GM12801 (cell line): ENCODE data around the gene RNF19B.

Experiments used
- CTCF ChIP-seq: IDR thresholded peaks from one replicate; pipeline ENCODE4 v1.5.1; 2011; ENCODE audit warnings: control low read depth; ENCODE audit not compliant: insufficient read length; ENCODE audit errors: extremely low read depth

Gene RNF19B

GRCh38 chr1:32895325-32896215, 69.0 kb downstream of the RNF19B start:
- TF ChIP-seq CTCF, result no peak

DNA sequence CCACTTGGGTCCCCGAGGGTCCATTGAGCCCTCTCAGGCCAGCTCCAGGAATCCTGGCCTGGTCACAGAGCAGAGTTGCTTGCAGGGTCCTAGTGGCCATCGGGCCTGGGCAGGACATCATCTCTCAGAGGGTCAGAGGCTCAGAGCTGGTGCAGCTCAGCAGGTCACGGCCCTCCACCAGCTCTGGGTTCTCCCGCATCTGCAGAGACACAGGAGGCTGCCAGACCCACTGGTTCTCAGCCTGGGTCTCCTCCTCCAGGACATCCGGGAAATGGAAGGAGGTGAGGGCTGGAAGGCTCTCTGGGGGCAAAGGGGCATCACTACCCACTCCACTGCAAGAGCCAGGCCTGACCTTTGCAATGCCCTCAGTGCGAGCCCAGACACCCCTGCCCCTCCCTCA, 69.9 kb downstream of the RNF19B start:
- no peak for TF ChIP-seq CTCF

- TF ChIP-seq CTCF, result no peak
Observed at GRCh38 chr1:32894019-32894600, 70.5 kb downstream of the RNF19B start.

DNA sequence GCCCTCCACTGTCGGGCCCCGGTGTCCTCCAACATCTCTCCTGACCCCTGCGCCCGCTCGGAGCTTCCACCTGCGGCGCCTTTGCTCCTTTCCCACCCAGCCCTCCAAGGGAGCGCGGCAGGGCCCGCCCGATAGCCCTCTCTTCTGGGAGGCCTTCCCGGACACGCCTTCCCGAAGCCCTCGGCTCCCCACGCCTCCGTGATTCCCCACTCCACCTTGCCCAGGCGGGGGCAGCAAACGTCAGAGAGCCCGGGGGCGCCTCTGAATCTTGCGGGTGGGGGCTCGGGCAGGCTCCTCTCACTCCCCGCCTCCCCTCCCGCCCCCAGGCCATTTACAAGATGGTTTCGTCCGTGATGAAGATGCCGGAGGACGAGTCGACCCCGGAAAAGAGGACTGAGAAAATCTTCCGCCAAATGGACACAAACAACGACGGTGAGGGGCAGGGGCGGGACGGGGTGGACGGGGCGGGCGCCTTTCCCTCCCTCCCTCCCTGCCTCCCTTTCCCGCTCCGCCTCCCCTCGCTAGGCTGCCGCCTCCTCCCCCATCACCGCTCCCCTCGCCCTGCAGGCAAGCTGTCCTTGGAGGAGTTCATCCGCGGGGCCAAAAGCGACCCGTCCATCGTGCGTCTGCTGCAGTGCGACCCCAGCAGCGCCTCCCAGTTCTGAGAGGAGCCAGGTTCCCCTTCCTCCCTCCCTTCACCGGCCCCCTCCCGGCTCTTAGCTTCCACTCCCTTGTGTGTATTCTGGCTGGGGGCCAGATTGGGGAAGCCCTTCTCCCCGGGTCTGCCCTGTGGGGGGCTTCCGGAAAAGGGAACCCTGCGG, 71.2 kb downstream of the RNF19B start:
- no peak for TF ChIP-seq CTCF

GRCh38 chr1:32892368-32893197, 72.0 kb downstream of the RNF19B start:
- no peak for TF ChIP-seq CTCF

- TF ChIP-seq CTCF, result no peak
Observed at GRCh38 chr1:32891630-32892029, 73.0 kb downstream of the RNF19B start.

DNA sequence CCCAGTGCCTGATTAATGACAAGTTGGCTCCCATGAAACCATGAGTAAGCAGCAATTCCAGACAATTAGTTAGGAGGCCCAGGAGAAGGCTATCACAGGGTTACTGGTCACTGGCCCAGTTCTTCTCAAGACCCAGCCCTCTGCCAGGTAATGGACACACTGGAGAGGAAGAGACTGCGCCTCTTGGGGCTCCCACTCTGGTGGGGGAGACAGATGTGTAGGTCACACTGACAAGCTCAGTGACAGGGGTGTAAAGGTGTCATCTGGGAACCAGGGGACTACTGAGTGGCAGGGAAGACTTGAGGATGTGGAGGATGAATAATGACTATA, 73.4 kb downstream of the RNF19B start:
- TF ChIP-seq CTCF, result no peak
